GM10248 (cell line): ENCODE results near the gene MYO5B.

Experiments
- CTCF ChIA-PET: fragments of 300-600 bp; sonication (Branson Sonifier 250); formaldehyde crosslinking; extraction: SDS; loops from one replicate; lab custom pipeline; 2021; ENCODE audit warnings: antibody characterized with exemption; lab: Yijun Ruan, JAX
- POLR2A ChIA-PET: fragments of 350-650 bp; sonication (Branson Sonifier 250); formaldehyde crosslinking; extraction: SDS; loops from one replicate; lab custom pipeline; 2020; ENCODE audit warnings: antibody characterized with exemption; lab: Yijun Ruan, JAX
- DNase-seq: peaks from one replicate; pipeline ENCODE4 v3.0.0; 2012; ENCODE audit errors: extremely low spot score
- CTCF ChIP-seq: IDR thresholded peaks from 2 replicates; pipeline ENCODE4 v1.5.1; 2012; ENCODE audit warnings: mild to moderate bottlenecking, low read depth; ENCODE audit errors: extremely low read depth, missing control alignments, control extremely low read depth

Gene MYO5B

GRCh38 chr18:50181590-50181989 is 13.4 kb downstream of the MYO5B start:
- POLR2A ChIA-PET, result no interaction called here
- no peak for TF ChIP-seq CTCF
- CTCF ChIA-PET, result interaction anchor here (1.5 kb wide), 1 partner anchor 9 kb away, joined by 3 read pairs; no protein-coding TSS in a partner anchor
- no peak for DNase-seq

- no peak for TF ChIP-seq CTCF
- DNase-seq, result no peak
- POLR2A ChIA-PET, result no interaction called here
- CTCF ChIA-PET, result no interaction called here
These were observed 15.5 kb downstream of the MYO5B start for GRCh38 chr18:50179465-50179864.

DNA sequence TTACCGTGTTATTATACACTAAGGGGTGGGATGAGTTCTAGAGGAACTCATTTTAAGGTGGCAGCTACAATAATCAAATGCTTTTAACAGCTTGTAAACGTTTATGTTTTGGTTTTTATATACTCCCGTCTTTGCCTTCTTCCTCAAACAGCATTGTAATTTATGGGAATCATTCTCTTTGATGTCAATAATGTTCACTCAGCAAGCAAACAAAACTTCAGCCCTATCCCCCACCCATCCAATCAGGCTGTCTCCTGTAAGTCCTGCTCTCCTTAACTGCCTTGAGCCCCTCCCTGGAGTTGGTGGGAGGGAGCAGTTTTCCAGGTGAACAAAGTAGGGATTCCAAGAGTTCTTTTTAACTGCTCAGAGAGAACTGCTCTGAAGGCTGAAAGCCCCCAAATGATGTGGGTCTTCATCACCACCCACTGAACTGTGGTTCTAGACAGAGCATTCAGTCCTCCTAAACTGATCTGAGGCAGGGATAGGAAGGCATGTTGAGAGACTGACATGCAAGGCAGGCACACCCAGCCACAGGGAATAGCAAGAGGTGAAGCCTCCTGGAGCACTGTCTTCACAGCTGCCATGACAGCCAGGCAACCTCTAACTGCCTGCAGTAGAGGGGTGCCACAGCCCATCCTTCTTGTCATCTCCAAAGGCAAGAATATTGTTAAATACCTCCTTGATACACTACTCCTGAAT is 17.5 kb downstream of the MYO5B start:
- no peak for TF ChIP-seq CTCF
- CTCF ChIA-PET, result interaction anchor here (1.4 kb wide), 1 partner anchor 10 kb away, joined by 5 read pairs; no protein-coding TSS in a partner anchor
- DNase-seq, result no peak
- POLR2A ChIA-PET, result no interaction called here

DNA sequence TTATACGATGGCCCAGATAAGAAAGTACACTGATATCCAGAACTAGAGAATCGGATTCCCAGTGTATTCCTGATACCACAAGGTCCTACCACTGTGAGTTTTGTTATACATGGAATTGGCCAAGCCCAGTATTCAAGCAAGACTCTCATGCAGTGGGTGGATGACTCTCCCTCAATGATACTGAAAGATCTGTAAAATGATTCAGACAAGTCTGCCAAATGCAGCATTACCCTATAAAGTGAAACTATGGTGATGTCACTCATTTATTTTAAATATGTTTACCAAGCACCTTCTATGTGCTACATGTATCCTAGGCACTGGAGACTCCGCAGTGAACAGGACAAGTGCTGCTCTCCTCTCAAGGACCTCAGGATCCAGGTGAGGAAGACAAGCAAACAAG is 22.6 kb downstream of the MYO5B start:
- no peak for DNase-seq
- no peak for TF ChIP-seq CTCF
- ChIA-PET CTCF (no interaction called here), POLR2A (no interaction called here)

DNA sequence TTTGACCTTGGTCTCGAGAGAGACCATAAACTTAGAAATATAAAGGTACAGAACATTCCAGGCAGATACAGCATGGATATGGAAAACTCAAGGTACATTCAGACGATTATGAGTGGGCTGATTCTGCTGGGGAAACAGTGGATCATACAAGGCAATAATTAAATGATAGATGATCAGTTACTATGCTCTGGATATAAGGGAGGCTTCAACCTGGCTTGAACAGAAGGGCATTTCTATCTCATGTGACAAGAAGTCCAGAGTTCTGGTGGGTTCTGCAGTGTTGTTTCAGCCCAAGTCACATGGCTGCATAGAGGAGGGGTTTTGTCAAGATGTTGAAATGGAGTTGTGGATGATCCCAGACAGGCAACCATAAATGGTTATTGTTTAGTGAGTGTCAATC is 23.5 kb downstream of the MYO5B start:
- ChIA-PET CTCF (no interaction called here), POLR2A (no interaction called here)
- no peak for TF ChIP-seq CTCF
- no peak for DNase-seq

DNA sequence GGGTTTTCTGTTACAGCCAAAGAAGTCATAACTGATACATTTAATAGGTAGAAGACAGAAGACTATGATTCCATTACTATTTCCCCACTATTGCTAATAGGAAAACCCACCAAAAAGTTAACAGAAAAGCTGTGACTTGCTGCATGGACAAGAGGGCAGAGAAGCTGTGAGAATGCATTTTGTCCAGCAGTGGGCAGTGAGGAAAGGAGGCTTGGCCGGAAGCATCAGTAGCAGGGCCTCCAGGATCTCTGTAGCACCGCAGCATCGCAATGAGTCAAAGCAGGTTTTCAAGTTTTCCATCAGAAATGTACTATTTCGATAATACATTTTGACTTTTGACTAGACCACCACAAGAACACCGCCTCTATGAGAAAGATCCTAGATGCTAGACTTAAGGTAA is 24.9 kb downstream of the MYO5B start:
- CTCF ChIA-PET, result interaction anchor here (1.3 kb wide), 1 partner anchor 25 kb away, joined by 3 read pairs; the partner anchor contains the start of gene MYO5B
- POLR2A ChIA-PET, result no interaction called here
- no peak for TF ChIP-seq CTCF
- DNase-seq, result no peak

- TF ChIP-seq CTCF, result no peak
- no peak for DNase-seq
- CTCF ChIA-PET, result interaction anchor here (1.3 kb wide), 1 partner anchor 19 kb away, joined by 3 read pairs; no protein-coding TSS in a partner anchor
- POLR2A ChIA-PET, result no interaction called here
These were observed 25.8 kb downstream of the MYO5B start for GRCh38 chr18:50169149-50169548.
